ENCODE measurements around the gene CNIH3.
A peak's percentile ranks its signal among the peaks of the same experiment; 100 is the strongest.

The CNIH3 gene

GRCh38 chr1:224616756-224617409 lies 766 bp downstream of the CNIH3 start:
- no peak for DNase-seq (ENCODE audit: low read depth in 2 of 2)

GRCh38 chr1:224617410-224618355 lies 1.6 kb downstream of the CNIH3 start:
- DNase-seq (ENCODE audit: low read depth in 2 of 2): no peak

GRCh38 chr1:224619209-224619608 lies 3.1 kb downstream of the CNIH3 start:
- no peak for DNase-seq (ENCODE audit: low read depth in 2 of 2)

GRCh38 chr1:224620105-224620504 lies 4.0 kb downstream of the CNIH3 start:
- DNase-seq (ENCODE audit: low read depth in 2 of 2): no peak

GRCh38 chr1:224621813-224622682 lies 5.9 kb downstream of the CNIH3 start:
- no peak for DNase-seq (ENCODE audit: low read depth in 2 of 2)

- no peak for DNase-seq (ENCODE audit: low read depth in 2 of 2)
These were observed 6.7 kb downstream of the CNIH3 start for GRCh38 chr1:224622831-224623230.

- no peak for DNase-seq (ENCODE audit: low read depth in 2 of 2)
These were observed 7.2 kb downstream of the CNIH3 start for GRCh38 chr1:224623310-224623714.

GRCh38 chr1:224623743-224624333 lies 7.7 kb downstream of the CNIH3 start:
- peak; percentile 31 to 37 for DNase-seq (ENCODE audit: low read depth in 2 of 2)

GRCh38 chr1:224624432-224624831 lies 8.3 kb downstream of the CNIH3 start:
- no peak for DNase-seq (ENCODE audit: low read depth in 2 of 2)

GRCh38 chr1:224626042-224626441 lies 9.9 kb downstream of the CNIH3 start:
- DNase-seq (ENCODE audit: low read depth in 2 of 2): no peak

- DNase-seq (ENCODE audit: low read depth in 2 of 2): no peak
These were observed 13.8 kb downstream of the CNIH3 start for GRCh38 chr1:224629965-224630364.

GRCh38 chr1:224631462-224632115 lies 15.5 kb downstream of the CNIH3 start:
- DNase-seq (ENCODE audit: low read depth in 2 of 2): no peak

- DNase-seq (ENCODE audit: low read depth in 2 of 2): no peak
These were observed 16.3 kb downstream of the CNIH3 start for GRCh38 chr1:224632381-224632871.

- DNase-seq (ENCODE audit: low read depth in 2 of 2): no peak
These were observed 16.8 kb downstream of the CNIH3 start for GRCh38 chr1:224632921-224633321.

GRCh38 chr1:224635356-224635755 lies 19.2 kb downstream of the CNIH3 start:
- DNase-seq (ENCODE audit: low read depth in 2 of 2): no peak

GRCh38 chr1:224637515-224637914 lies 21.4 kb downstream of the CNIH3 start:
- no peak for DNase-seq (ENCODE audit: low read depth in 2 of 2)

GRCh38 chr1:224637936-224638335 lies 21.8 kb downstream of the CNIH3 start:
- no peak for DNase-seq (ENCODE audit: low read depth in 2 of 2)

- DNase-seq (ENCODE audit: low read depth in 2 of 2): no peak
These were observed 23.4 kb downstream of the CNIH3 start for GRCh38 chr1:224639426-224639975.

GRCh38 chr1:224640018-224640417 lies 23.9 kb downstream of the CNIH3 start:
- DNase-seq (ENCODE audit: low read depth in 2 of 2): no peak

- no peak for DNase-seq (ENCODE audit: low read depth in 2 of 2)
These were observed 24.5 kb downstream of the CNIH3 start for GRCh38 chr1:224640587-224640986.

GRCh38 chr1:224641030-224641429 lies 24.9 kb downstream of the CNIH3 start:
- no peak for DNase-seq (ENCODE audit: low read depth in 2 of 2)
